Measurements from ENCODE around the gene LIN7A. TPM values are rescaled to one million over a fixed set of nuclear protein-coding genes. Genes with fewer than 3 reads are reported as not detected.

Gene LIN7A
- total RNA-seq, 1 donor from 2014 or later = 0.80 TPM

DNA sequence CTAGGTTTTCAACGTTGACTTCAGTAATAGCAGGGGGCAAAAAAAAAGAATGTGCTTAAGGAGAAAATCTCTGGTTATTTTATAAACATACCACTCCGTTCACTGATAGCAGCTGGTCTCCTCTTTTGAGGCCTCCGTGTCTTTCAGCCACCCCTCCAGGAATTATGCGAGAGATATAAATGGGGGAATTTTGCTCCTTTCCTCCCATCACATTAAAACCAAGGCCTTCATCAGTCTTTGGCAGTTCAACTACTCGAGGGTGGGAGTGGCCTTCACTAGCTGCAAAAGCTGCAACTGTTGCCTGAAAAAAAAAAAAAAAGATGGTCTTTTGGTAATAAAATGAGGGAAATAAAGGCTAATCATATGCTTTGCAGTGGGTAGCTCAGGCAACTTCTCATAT lies 92.1 kb downstream of the LIN7A start:
- Mint-ChIP-seq H3K27ac (ENCODE audit: unreplicated experiment) (no peak overlapping the region), H3K27me3 (ENCODE audit: low read depth) (no peaks in the 10 kb centered on the region), H3K9me3 (ENCODE audit: low read depth) (no peaks in the 10 kb centered on the region), H3K36me3 (ENCODE audit: low read depth) (no peaks in the 10 kb centered on the region), H3K4me1 (ENCODE audit: low read depth) (peaks cover 6% of the 10 kb centered on the region), H3K4me3 (ENCODE audit: unreplicated experiment) (no peak overlapping the region)
- no peak for DNase-seq (ENCODE audit: low spot score)
- TF ChIP-seq, protein P1, sequence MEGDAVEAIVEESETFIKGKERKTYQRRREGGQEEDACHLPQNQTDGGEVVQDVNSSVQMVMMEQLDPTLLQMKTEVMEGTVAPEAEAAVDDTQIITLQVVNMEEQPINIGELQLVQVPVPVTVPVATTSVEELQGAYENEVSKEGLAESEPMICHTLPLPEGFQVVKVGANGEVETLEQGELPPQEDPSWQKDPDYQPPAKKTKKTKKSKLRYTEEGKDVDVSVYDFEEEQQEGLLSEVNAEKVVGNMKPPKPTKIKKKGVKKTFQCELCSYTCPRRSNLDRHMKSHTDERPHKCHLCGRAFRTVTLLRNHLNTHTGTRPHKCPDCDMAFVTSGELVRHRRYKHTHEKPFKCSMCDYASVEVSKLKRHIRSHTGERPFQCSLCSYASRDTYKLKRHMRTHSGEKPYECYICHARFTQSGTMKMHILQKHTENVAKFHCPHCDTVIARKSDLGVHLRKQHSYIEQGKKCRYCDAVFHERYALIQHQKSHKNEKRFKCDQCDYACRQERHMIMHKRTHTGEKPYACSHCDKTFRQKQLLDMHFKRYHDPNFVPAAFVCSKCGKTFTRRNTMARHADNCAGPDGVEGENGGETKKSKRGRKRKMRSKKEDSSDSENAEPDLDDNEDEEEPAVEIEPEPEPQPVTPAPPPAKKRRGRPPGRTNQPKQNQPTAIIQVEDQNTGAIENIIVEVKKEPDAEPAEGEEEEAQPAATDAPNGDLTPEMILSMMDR (IDR thresholded peaks at IDR 0.05) = no peak

DNA sequence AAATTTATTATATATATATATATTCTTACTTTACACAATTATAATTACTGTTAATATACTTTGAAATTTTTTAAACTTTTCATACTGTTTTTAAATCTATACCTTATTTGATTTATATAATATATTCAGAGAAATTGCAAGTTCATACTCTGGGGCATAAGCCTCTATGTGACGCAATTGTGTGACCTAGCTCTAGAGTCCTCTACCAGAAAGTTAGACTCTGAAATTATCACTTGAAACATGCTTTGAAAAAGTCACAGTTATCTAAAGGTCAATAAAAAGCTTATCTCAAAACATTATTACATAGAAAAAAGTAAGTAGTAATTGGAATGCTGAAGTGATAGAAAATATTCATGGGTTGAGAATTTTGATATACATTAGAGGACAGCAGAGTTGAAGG lies 93.8 kb downstream of the LIN7A start:
- no peak overlapping the region for H3K4me3 Mint-ChIP-seq (ENCODE audit: unreplicated experiment)
- H3K27ac Mint-ChIP-seq (ENCODE audit: unreplicated experiment) = no peak overlapping the region
- peaks cover 1% of the 10 kb centered on the region for H3K27me3 Mint-ChIP-seq (ENCODE audit: low read depth)
- no peak for DNase-seq (ENCODE audit: low spot score)
- H3K4me1 Mint-ChIP-seq (ENCODE audit: low read depth) = peaks cover 9% of the 10 kb centered on the region
- TF ChIP-seq, protein P1 (IDR thresholded peaks at IDR 0.05) = no peak
- no peaks in the 10 kb centered on the region for H3K9me3 Mint-ChIP-seq (ENCODE audit: low read depth)
- H3K36me3 Mint-ChIP-seq (ENCODE audit: low read depth) = no peaks in the 10 kb centered on the region

DNA sequence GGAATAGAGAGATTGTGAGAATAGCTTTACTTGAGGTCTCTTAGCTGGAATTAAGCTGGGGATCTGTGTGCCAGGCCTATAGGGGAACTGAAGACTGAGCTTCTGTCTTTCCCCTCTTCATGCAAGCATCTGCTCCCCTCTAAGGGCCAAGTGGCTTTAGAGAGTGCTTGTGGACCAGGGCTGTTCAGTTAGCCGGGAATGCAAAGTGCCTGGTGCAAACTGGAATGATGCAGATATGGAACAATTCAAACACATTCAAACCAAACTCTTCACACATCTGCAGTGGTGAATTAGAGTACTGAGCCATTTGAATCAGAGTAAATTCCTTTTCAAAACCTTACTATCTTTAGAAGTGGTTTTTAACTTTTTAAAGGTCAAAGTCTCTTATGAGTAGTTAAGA lies 99.0 kb downstream of the LIN7A start:
- Mint-ChIP-seq H3K4me3 (ENCODE audit: unreplicated experiment) (no peak overlapping the region), H3K27me3 (ENCODE audit: low read depth) (peaks cover 1% of the 10 kb centered on the region), H3K4me1 (ENCODE audit: low read depth) (peaks cover 19% of the 10 kb centered on the region)

DNA sequence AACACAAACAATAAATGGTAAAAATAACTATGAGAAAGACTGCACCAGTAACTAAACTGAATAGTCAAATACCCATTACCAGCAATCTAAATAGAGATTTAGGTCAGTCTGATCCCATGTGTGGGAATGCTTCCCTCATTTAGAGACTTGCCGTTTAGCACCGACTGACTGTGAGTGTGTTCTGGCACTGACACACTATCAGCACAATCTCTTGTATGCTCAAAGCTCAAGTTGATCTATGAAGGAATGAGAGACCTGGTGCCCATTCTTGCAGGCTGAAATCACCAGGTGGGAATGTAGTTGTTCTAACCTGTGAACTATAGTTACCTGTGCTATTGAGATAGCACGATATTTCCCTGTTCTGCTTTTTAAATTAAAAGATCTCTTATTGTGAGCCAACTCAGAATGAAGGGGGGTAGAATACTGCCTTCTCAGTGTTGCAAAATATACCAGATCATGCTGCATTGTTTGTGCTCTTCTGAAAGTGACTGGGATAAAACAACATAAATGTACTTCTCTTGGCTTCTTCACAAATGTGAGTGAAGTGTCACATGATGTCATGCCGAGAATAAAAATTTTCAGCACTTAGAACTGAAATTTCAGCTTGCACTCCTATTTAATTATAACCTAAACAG lies 99.6 kb downstream of the LIN7A start:
- no peak for DNase-seq (ENCODE audit: low spot score)
- Mint-ChIP-seq H3K9me3 (ENCODE audit: low read depth) (no peaks in the 10 kb centered on the region), H3K36me3 (ENCODE audit: low read depth) (peaks cover 1% of the 10 kb centered on the region), H3K4me1 (ENCODE audit: low read depth) (peaks cover 19% of the 10 kb centered on the region), H3K27ac (ENCODE audit: unreplicated experiment) (no peak overlapping the region), H3K4me3 (ENCODE audit: unreplicated experiment) (no peak overlapping the region), H3K27me3 (ENCODE audit: low read depth) (peaks cover 3% of the 10 kb centered on the region)
- TF ChIP-seq, protein P1 (IDR thresholded peaks at IDR 0.05) = no peak

More for the DNA sequence above, 99.0 kb downstream of the LIN7A start:
- no peak overlapping the region for H3K27ac Mint-ChIP-seq (ENCODE audit: unreplicated experiment)
- TF ChIP-seq, protein P1 (IDR thresholded peaks at IDR 0.05) = no peak
- H3K9me3 Mint-ChIP-seq (ENCODE audit: low read depth) = no peaks in the 10 kb centered on the region
- no peaks in the 10 kb centered on the region for H3K36me3 Mint-ChIP-seq (ENCODE audit: low read depth)
- no peak for DNase-seq (ENCODE audit: low spot score)

DNA sequence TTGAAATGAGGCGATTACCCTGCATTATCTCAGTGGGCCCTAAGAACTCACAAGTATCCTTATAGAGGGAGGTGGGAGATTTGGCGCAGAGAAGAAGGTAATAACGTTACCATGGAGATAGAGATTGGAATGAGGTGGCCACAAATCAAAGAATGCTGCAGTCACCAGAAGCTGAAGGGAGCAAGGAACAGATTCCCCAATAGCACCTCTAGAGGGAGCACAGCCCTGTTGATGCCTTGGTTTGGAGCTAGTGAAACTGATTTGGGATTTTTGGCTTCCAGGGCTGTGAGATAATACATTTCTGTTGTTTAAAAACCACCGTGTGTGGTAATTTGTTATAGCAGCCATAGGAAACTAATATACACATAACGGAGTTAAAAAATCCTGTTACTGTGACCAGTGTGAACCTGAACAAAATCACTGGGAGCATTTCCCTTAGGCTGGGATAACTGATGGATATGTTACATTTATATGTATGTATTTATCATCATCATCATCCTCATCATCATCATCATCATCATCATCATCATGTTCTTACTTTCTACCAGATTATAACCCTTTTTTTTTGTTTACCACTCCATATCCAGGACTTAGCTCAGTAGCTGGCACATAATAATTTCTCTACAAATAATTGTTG lies 100.3 kb downstream of the LIN7A start:
- Mint-ChIP-seq H3K27ac (ENCODE audit: unreplicated experiment) (no peak overlapping the region), H3K27me3 (ENCODE audit: low read depth) (peaks cover 3% of the 10 kb centered on the region)
- TF ChIP-seq, protein P1 (IDR thresholded peaks at IDR 0.05) = peak; percentile 89

More for the DNA sequence above, 100.3 kb downstream of the LIN7A start:
- H3K4me3 Mint-ChIP-seq (ENCODE audit: unreplicated experiment) = no peak overlapping the region
- DNase-seq (ENCODE audit: low spot score) = no peak
- no peaks in the 10 kb centered on the region for H3K9me3 Mint-ChIP-seq (ENCODE audit: low read depth)
- H3K4me1 Mint-ChIP-seq (ENCODE audit: low read depth) = peaks cover 19% of the 10 kb centered on the region
- H3K36me3 Mint-ChIP-seq (ENCODE audit: low read depth) = peaks cover 2% of the 10 kb centered on the region

All from chondrocyte (in vitro differentiated cells).